K562 (cell line): ENCODE measurements around the gene COL5A1. TPM values are rescaled to one million over a fixed set of nuclear protein-coding genes. Genes with fewer than 3 reads are reported as not detected.

Experiments used
- ATAC-seq: fragments of 200-7000 bp; cut with Tn5 transposase; 3 replicates; pipeline ENCODE4 v1.9.1; 2020; ENCODE audit warnings: moderate library complexity
- BruUV-seq: library from RNA; stranded (reverse); fragments of 400-500 nt; replicated peaks from 2 replicates; lab custom pipeline; 2021; lab: Mats Ljungman, UMichigan
- CTCF ChIA-PET: fragments of 300-600 bp; formaldehyde crosslinking; extraction: SDS; loops from one replicate; lab custom pipeline; 2021; ENCODE audit warnings: low intra/inter-chr PET ratio; lab: Yijun Ruan, JAX
- POLR2A ChIA-PET: fragments of 300-600, 350-650 bp; sonication (Branson Sonifier 250); formaldehyde crosslinking; extraction: SDS; loops from one replicate; lab custom pipeline; 2021; ENCODE audit warnings: antibody characterized with exemption, inconsistent platforms; lab: Yijun Ruan, JAX
- DNase-seq, 4 experiments: peaks; one replicate each; pipeline versions ENCODE4 v3.0.0 to v3.0.0-alpha.2; 2011 to 2018; ENCODE audit warnings: low spot score in 3 of 4, mixed read lengths in 3 of 4; ENCODE audit errors: extremely low read depth in 1 of 4
- FAIRE-seq: peaks from 2 replicates; lab custom pipeline; 2011; peaks lifted over from hg19 to GRCh38; lab: Jason Lieb, UNC
- H2AFZ ChIP-seq: 2 replicates; pipeline ENCODE4 v1.6.0; 2011; ENCODE audit warnings: low read depth, low read length, control low read depth, inconsistent platforms
- H3K27ac ChIP-seq: fragments of 200-600 bp; 3 replicates; pipeline ENCODE4 v1.8.0; 2011; ENCODE audit warnings: low read depth, mild to moderate bottlenecking, control low read depth, inconsistent platforms, low read length, moderate library complexity, mixed read lengths; ENCODE audit errors: extremely low read depth
- H3K27me3 ChIP-seq, 2 experiments: fragments of 300-600 bp in 1 of 2; 2 replicates in 1 of 2; 3 replicates in 1 of 2; pipeline versions ENCODE4 v1.6.0 to v1.8.0; 2011; ENCODE audit warnings: inconsistent platforms in 2 of 2, low read length in 2 of 2, mild to moderate bottlenecking in 1 of 2, mixed read lengths in 1 of 2, moderate library complexity in 1 of 2; ENCODE audit not compliant: control insufficient read depth in 2 of 2, insufficient read depth in 2 of 2
- H3K36me3 ChIP-seq: fragments of 300-600 bp; 3 replicates; pipeline ENCODE4 v1.8.0; 2011; ENCODE audit warnings: mild to moderate bottlenecking, low read length, inconsistent platforms; ENCODE audit not compliant: control insufficient read depth, insufficient read depth
- H3K4me1 ChIP-seq, 2 experiments: fragments of 200-600 bp in 1 of 2; replicated peaks in 1 of 2; 2 replicates in 1 of 2; 3 replicates in 1 of 2; pipeline versions ENCODE4 v1.5.1 to v1.8.0; 2011; ENCODE audit warnings: inconsistent platforms in 2 of 2, low read length in 2 of 2, mild to moderate bottlenecking in 1 of 2, mixed read lengths in 1 of 2, moderate library complexity in 1 of 2; ENCODE audit not compliant: control insufficient read depth in 2 of 2, insufficient read depth in 2 of 2
- H3K4me2 ChIP-seq: 2 replicates; pipeline ENCODE4 v1.6.1; 2011; ENCODE audit warnings: low read length, control low read depth, inconsistent platforms, mixed read lengths; ENCODE audit not compliant: insufficient read depth
- H3K4me3 ChIP-seq: fragments of 200-600 bp; sonication (generic), shearing (Covaris generic); 2 replicates; pipeline ENCODE4 v1.5.1; 2016; ENCODE audit warnings: control low read depth, inconsistent platforms
- H3K79me2 ChIP-seq: fragments of 200-600 bp; 3 replicates; pipeline ENCODE4 v1.8.0; 2011; ENCODE audit warnings: low read length, inconsistent platforms; ENCODE audit not compliant: control insufficient read depth, insufficient read depth
- H3K9ac ChIP-seq, 2 experiments: 2 replicates each; pipeline versions ENCODE4 v1.6.0 to v1.6.1; 2011; ENCODE audit warnings: low read depth in 2 of 2, low read length in 2 of 2, control low read depth in 1 of 2, inconsistent platforms in 1 of 2, mild to moderate bottlenecking in 1 of 2, mixed read lengths in 1 of 2; ENCODE audit not compliant: insufficient read depth in 1 of 2
- H3K9me1 ChIP-seq: one replicate; pipeline ENCODE4 v1.6.0; 2011; ENCODE audit warnings: inconsistent platforms, mild to moderate bottlenecking, low read length, moderate library complexity; ENCODE audit not compliant: control insufficient read depth, insufficient read depth
- H3K9me3 ChIP-seq: replicated peaks from 2 replicates; pipeline ENCODE4 v1.5.1; 2011; ENCODE audit warnings: low read depth, low read length, inconsistent platforms; ENCODE audit not compliant: control insufficient read depth, insufficient read depth
- H4K20me1 ChIP-seq: replicated peaks from 2 replicates; pipeline ENCODE4 v1.6.1; 2011; ENCODE audit warnings: low read length, inconsistent platforms, mixed read lengths; ENCODE audit not compliant: control insufficient read depth, insufficient read depth
- C11orf30 ChIP-seq: fragments of 450-650 bp; IDR thresholded peaks from 2 replicates; pipeline ENCODE4 v1.6.1; 2016; ENCODE audit warnings: low read depth, mild to moderate bottlenecking
- DDX20 ChIP-seq: fragments of 450-650 bp; IDR thresholded peaks from 2 replicates; pipeline ENCODE4 v1.6.1; 2016; ENCODE audit warnings: missing genetic modification characterization, low read depth, mild to moderate bottlenecking, missing compliant biosample characterization, moderate library complexity
- LARP7 ChIP-seq: fragments of 450-650 bp; IDR thresholded peaks from 2 replicates; pipeline ENCODE4 v1.6.1; 2016
- NR2C2 ChIP-seq, 2 experiments: fragments of 200-800 bp in 1 of 2; sonication (Bioruptor generic) in 1 of 2; sonication (generic) in 1 of 2; formaldehyde crosslinking in 1 of 2; IDR thresholded peaks; 2 replicates each; pipeline versions ENCODE4 v1.6.1 to v1.8.0; 2016 to 2022; ENCODE audit warnings: mild to moderate bottlenecking in 1 of 2, missing compliant biosample characterization in 1 of 2, missing genetic modification characterization in 1 of 2, missing genetic modification reagents in 1 of 2
- ZNF354B ChIP-seq: fragments of 250-450 bp; sonication (Bioruptor Pico); IDR thresholded peaks from 2 replicates; pipeline ENCODE4 v1.4.0; 2020
- WGBS: fragments of 100-300 bp; shearing (Covaris generic); methylation state at CpG from one replicate; pipeline ENCODE4 v1.1.6; 2016; ENCODE audit warnings: low coverage, mixed read lengths; ENCODE audit not compliant: insufficient coverage; ENCODE audit errors: missing lambda C conversion rate; 5-methylcytosine and 5-hydroxymethylcytosine counted together
- in situ Hi-C: fragments of 300-500 bp; cut with MboI; formaldehyde crosslinking; loops from 4 replicates; pipeline ENCODE4 v1.15.0; 2018; ENCODE audit warnings: inconsistent platforms, mixed read lengths
- intact Hi-C: fragments of 100-400 bp; cut with micrococcal nuclease; formaldehyde crosslinking; loops from 2 replicates; pipeline ENCODE4 v1.14.2; 2022
- polyA plus RNA-seq, 8 experiments: library from polyadenylated mRNA; depleted of rRNA in 4 of 8; stranded (reverse) in 5 of 8; unstranded in 3 of 8; fragments of >200 nt; fragmentation: Nextera tagmentation in 2 of 8; fragmentation: Illumina TruSeq in 1 of 8; extraction: Ambion mirVana in 2 of 8; extraction: Trizol in 1 of 8; gene quantifications; 2 replicates each; pipeline versions ENCODE4 v1.2.1 to v1.2.3, GENCODE V29; 2011 to 2014; ENCODE audit warnings: inconsistent platforms in 1 of 8, missing spikeins in 1 of 8
- total RNA-seq, 7 experiments: library from RNA; depleted of rRNA in 6 of 7; stranded (reverse); fragments of >200 nt in 6 of 7; fragmentation: Illumina TruSeq in 2 of 7; extraction: Trizol in 2 of 7; gene quantifications; 2 replicates each; pipeline versions ENCODE4 v1.2.1 to v1.2.3, GENCODE V29; 2011 to 2021; ENCODE audit warnings: low replicate concordance in 1 of 7

COL5A1 gene
- total and polyA plus RNA-seq, 9 of the 15 experiments (the other 6 are each of a cell fraction or from before 2014, with no cell fraction given) = under 0.01 to 0.13 (median 0.04) TPM; not detected in 6

- H3K36me3 ChIP-seq = no peaks in the 10 kb centered on the region
- no peak overlapping the region for H3K4me2 ChIP-seq
- H3K9ac ChIP-seq = no peak overlapping the region
- no peak overlapping the region for H2AFZ ChIP-seq
- no peak overlapping the region for H3K27ac ChIP-seq
- H3K27me3 ChIP-seq = peaks cover 0 to 12% of the 10 kb centered on the region in 2 experiments; a peak in 2 of 5 replicates
- no peaks in the 10 kb centered on the region for H3K9me1 ChIP-seq
- no TSS peak for BruUV-seq
- no peaks in the 10 kb centered on the region for H3K79me2 ChIP-seq
- intact Hi-C loops = no loop called here
- no peak for FAIRE-seq
- no peak overlapping the region for H3K4me3 ChIP-seq
- no peak for DNase-seq
- in situ Hi-C loops = no loop called here
- no peaks in the 10 kb centered on the region for H4K20me1 ChIP-seq
- 10% methylated on average over 24 of the region's 28 CpGs for WGBS
- H3K4me1 ChIP-seq = no peaks in the 10 kb centered on the region
- TF ChIP-seq ZNF354B (CRISPR knock-in tag) (no peak), LARP7 (no peak), DDX20 (tag) (no peak), NR2C2 (CRISPR knock-in tag; IDR thresholded peaks at IDR 0.05) (no peak), NR2C2 (tag; IDR thresholded peaks at IDR 0.05) (no peak), C11orf30 (no peak)
- H3K9me3 ChIP-seq = no peaks in the 10 kb centered on the region; the same call in 1 of the 2 replicates
- ChIA-PET CTCF (no interaction called here), POLR2A (no interaction called here)
- no peak for ATAC-seq
Measured at GRCh38 chr9:134728801-134729495, 87.3 kb downstream of the COL5A1 start.
